HL-60 (cell line): Measurements from ENCODE around the gene NSRP1.

Experiments used
- GABPA ChIP-seq: IDR thresholded peaks from 2 replicates; pipeline ENCODE4 v1.6.1; 2012; ENCODE audit warnings: low read depth
- POLR2AphosphoS5 ChIP-seq: IDR thresholded peaks from 2 replicates; pipeline ENCODE4 v1.6.1; 2012; ENCODE audit warnings: low read depth
- SPI1 ChIP-seq: IDR thresholded peaks from 2 replicates; pipeline ENCODE4 v1.6.1; 2012; ENCODE audit warnings: low read depth, mild to moderate bottlenecking, borderline replicate concordance
- TF ChIP-seq, protein P1 (sequence below): IDR thresholded peaks from one replicate; pipeline ENCODE4 v1.5.1; 2011; ENCODE audit warnings: low read length, control low read depth, inconsistent platforms; ENCODE audit not compliant: insufficient read depth
- TF ChIP-seq, protein P2 (sequence below): IDR thresholded peaks from 2 replicates; pipeline ENCODE4 v1.6.1; 2012; ENCODE audit warnings: low read depth; ENCODE audit not compliant: insufficient replicate concordance

DNA sequence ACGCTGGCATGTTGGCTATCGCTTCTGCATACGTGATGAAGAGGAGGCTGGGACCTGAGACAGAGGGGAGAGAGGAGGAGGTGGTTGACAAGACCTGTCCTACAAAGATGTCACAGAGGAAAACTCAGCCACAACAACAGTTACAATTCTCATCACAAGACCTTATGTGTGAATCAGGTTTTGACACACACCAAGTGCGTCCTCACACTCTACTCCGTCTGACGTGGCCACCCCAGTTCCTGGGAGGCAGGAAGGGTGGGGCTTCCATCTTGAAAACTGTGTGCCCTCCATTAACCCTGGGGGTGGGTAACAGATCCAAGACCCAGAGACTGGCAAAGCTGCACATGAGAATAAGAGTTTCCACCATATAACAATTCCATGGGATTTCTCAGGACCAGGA, 94.8 kb downstream of the NSRP1 start:
- TF ChIP-seq, protein P1, sequence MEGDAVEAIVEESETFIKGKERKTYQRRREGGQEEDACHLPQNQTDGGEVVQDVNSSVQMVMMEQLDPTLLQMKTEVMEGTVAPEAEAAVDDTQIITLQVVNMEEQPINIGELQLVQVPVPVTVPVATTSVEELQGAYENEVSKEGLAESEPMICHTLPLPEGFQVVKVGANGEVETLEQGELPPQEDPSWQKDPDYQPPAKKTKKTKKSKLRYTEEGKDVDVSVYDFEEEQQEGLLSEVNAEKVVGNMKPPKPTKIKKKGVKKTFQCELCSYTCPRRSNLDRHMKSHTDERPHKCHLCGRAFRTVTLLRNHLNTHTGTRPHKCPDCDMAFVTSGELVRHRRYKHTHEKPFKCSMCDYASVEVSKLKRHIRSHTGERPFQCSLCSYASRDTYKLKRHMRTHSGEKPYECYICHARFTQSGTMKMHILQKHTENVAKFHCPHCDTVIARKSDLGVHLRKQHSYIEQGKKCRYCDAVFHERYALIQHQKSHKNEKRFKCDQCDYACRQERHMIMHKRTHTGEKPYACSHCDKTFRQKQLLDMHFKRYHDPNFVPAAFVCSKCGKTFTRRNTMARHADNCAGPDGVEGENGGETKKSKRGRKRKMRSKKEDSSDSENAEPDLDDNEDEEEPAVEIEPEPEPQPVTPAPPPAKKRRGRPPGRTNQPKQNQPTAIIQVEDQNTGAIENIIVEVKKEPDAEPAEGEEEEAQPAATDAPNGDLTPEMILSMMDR: no peak
- no peak for TF ChIP-seq POLR2AphosphoS5
- TF ChIP-seq, protein P2, sequence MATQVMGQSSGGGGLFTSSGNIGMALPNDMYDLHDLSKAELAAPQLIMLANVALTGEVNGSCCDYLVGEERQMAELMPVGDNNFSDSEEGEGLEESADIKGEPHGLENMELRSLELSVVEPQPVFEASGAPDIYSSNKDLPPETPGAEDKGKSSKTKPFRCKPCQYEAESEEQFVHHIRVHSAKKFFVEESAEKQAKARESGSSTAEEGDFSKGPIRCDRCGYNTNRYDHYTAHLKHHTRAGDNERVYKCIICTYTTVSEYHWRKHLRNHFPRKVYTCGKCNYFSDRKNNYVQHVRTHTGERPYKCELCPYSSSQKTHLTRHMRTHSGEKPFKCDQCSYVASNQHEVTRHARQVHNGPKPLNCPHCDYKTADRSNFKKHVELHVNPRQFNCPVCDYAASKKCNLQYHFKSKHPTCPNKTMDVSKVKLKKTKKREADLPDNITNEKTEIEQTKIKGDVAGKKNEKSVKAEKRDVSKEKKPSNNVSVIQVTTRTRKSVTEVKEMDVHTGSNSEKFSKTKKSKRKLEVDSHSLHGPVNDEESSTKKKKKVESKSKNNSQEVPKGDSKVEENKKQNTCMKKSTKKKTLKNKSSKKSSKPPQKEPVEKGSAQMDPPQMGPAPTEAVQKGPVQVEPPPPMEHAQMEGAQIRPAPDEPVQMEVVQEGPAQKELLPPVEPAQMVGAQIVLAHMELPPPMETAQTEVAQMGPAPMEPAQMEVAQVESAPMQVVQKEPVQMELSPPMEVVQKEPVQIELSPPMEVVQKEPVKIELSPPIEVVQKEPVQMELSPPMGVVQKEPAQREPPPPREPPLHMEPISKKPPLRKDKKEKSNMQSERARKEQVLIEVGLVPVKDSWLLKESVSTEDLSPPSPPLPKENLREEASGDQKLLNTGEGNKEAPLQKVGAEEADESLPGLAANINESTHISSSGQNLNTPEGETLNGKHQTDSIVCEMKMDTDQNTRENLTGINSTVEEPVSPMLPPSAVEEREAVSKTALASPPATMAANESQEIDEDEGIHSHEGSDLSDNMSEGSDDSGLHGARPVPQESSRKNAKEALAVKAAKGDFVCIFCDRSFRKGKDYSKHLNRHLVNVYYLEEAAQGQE: no peak
- TF ChIP-seq GABPA: no peak
- no peak for TF ChIP-seq SPI1
